PFSK-1 (cell line): ENCODE results near the gene MRPS25.

ENCODE experiments used
- POLR2AphosphoS5 ChIP-seq: IDR thresholded peaks from 2 replicates; pipeline ENCODE4 v1.6.1; 2012; ENCODE audit warnings: low read depth, mild to moderate bottlenecking, control low read depth, low read length, moderate library complexity
- REST ChIP-seq, 2 experiments: IDR thresholded peaks; 2 replicates each; pipeline versions ENCODE4 v1.6.1 to v1.8.0; 2011 to 2012; ENCODE audit warnings: low read depth in 2 of 2, low read length in 2 of 2, control low read depth in 1 of 2, inconsistent platforms in 1 of 2, mild to moderate bottlenecking in 1 of 2, moderate library complexity in 1 of 2; ENCODE audit not compliant: insufficient read depth in 1 of 2
- SIN3A ChIP-seq: IDR thresholded peaks from 2 replicates; pipeline ENCODE4 v1.6.1; 2012; ENCODE audit warnings: mild to moderate bottlenecking, low read length, moderate library complexity, borderline replicate concordance; ENCODE audit not compliant: insufficient read depth
- TAF1 ChIP-seq: IDR thresholded peaks from 2 replicates; pipeline ENCODE4 v1.6.1; 2012; ENCODE audit warnings: low read length, control low read depth, borderline replicate concordance; ENCODE audit not compliant: insufficient read depth

- no peak for TF ChIP-seq SIN3A
- no peak for TF ChIP-seq TAF1
- TF ChIP-seq REST (IDR thresholded peaks at IDR 0.05; ENCODE audit: insufficient read depth in 1 of 2, low read depth in 2 of 2, low read length in 2 of 2) = no peak
- no peak for TF ChIP-seq POLR2AphosphoS5
Observed at GRCh38 chr3:15089201-15089600, 24.1 kb upstream of the MRPS25 start.
